GM03348 (cell line): ENCODE results near the gene OVOL1.
"Not testable (repeated sequence)": the region's sequence is repeated elsewhere in the genome, so short reads cannot be mapped to it uniquely, and the experiment has no call there.

Source experiments
- DNase-seq: peaks from one replicate; pipeline ENCODE4 v3.0.0; 2012; ENCODE audit warnings: low spot score

Gene OVOL1

GRCh38 chr11:65814986-65815565 is 28.2 kb downstream of the OVOL1 start:
- no peak for DNase-seq

- no peak for DNase-seq
Observed at GRCh38 chr11:65816696-65817095, 29.8 kb downstream of the OVOL1 start.

- peak; percentile 25 for DNase-seq
Observed at GRCh38 chr11:65817312-65817834, 30.5 kb downstream of the OVOL1 start.

GRCh38 chr11:65817835-65818680 is 31.2 kb downstream of the OVOL1 start:
- peak; percentile 98 for DNase-seq

GRCh38 chr11:65821107-65821506 is 34.2 kb downstream of the OVOL1 start:
- DNase-seq = no peak

GRCh38 chr11:65822776-65823528 is 36.1 kb downstream of the OVOL1 start:
- no peak for DNase-seq

- no peak for DNase-seq
Observed at GRCh38 chr11:65826984-65827735, 40.3 kb downstream of the OVOL1 start.

DNA sequence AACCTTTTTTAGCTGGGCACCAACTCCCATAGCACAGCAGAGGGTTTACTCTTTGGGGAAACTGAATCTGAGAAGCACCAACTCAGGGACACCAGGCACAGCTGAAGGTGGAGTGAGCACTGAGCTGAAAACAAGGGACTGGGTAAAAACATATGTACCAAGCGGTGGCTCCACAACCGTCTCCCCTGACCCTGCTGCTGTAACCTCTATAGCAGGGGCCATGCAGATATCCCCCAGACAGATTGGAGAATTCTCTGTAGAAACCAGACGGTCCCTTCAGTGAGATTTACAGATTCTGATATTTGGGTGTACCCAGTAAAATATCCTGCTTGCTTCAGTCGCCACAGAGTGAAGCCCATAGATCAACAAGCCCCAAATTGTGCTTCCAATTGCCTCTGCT is 42.6 kb downstream of the OVOL1 start:
- no peak for DNase-seq

GRCh38 chr11:65832231-65832630 is 45.4 kb downstream of the OVOL1 start:
- DNase-seq = not testable (repeated sequence)

DNA sequence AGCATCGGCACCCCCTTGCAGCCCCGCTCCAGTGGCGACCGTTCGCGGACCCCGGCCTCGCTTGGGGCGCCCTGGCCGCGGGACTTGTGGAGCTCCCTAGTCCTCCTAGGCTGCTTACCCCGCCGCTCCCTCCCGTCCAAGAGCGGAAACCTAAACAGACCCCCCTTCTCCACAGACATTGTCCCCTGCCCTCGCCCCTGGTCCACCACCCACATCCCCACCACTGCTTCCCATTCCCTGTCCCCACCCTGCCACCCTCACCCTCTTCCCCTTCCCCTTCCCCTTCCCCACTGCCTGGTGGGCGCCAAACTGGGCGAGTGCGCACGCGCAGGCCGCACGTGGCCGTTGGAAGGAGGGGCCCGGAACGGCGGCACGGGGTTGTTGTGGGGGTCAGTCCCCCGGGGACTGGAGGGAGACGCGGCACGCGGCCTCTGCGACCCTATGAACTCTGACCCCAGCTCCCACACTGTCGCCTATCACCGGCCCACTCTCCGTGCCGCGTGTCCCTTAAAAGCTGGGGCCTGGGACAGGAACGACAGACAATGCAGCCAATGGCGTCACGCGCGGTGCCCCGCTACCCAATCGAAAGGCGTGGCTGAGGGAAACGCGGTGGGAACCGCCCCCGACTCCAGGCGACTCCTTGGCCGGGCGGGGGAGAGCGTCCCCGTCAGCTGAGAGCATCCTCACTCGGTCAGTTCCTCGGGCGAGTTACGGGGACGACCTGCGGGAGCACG is 46.6 kb downstream of the OVOL1 start, which contains the start of gene SNX32:
Gene SNX32, plus strand, starts transcription at position 667 of the 734 bp plus-strand sequence. CDS start 103 bp downstream, outside the sequence.
- peak; percentile 99 for DNase-seq

GRCh38 chr11:65834202-65834601 is 47.3 kb downstream of the OVOL1 start:
- no peak for DNase-seq

DNA sequence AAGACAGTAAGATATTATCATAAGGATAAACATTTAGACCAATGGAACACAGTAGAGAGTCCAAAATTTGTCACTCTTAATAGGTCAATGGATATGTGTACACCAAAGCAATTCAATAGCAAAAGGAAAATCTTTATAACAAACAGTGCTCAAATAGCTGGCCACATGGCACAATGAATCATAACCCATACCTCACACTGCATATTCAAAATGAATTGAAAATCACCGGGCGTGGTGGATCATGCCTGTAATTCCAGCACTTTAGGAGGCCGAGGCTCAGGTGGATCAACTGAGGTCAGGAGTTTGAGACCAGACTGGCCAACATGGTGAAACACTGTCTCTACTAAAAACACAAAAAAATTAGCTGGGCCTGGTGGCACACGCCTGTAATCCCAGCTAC is 55.3 kb downstream of the OVOL1 start:
- no peak for DNase-seq

GRCh38 chr11:65843811-65844210 is 56.9 kb downstream of the OVOL1 start:
- no peak for DNase-seq

- DNase-seq = no peak
Observed at GRCh38 chr11:65844231-65844872, 57.5 kb downstream of the OVOL1 start.
